Smooth muscle cell of bladder (primary cell): Measurements from ENCODE around the gene ACP6. TPM values are rescaled to one million over a fixed set of nuclear protein-coding genes. Genes with fewer than 3 reads are reported as not detected.

Source experiments
- total RNA-seq: library from RNA; depleted of rRNA; stranded (reverse); fragments of >200 nt; gene quantifications from 2 replicates; pipeline ENCODE4 v1.2.3, GENCODE V29; 2014

ACP6 gene
- 3.4 and 3.7 TPM in 2 replicates for total RNA-seq

DNA sequence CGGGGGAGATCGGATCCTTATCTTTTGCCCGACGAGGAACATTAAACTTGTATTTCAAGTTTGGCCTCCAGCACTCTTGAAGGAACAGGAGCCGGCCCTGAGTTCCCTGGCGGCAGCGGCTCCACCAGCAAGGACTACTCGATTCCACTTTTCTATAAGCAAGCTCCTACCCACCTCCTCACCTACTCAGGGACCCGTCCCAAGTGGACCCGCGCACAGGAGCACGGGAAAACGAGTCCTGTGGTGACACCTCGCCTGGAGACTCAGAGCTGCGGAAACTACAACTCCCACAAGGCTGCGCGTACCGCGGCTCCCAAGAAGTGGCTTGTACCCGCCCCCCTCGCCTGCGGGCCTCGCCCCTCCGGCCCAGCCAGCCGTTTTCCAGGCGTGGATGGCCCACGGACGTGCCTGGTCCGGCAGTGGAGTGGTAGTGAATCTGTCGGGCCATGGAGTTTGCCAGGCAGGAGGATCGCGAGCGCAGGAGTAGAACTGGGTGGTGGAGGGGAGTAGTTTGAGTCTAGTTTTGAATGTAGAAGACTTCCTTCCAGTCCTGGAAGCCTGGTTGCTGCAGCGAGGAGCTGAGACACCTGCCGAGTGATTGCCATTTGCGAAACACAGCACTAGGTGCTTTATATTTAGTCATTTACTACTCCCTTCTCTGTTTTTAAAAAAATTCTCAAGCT, at the start of gene ACP6:
Gene ACP6 (minus strand): TSS at position 206 of the 683 bp plus-strand sequence. CDS start 476 bp downstream, outside the sequence.

Other genes with a start within 250 kb of the ACP6 start
- 2.4 and 4.0 TPM in 2 replicates for gene BCL9, start 129.0 kb downstream of the ACP6 start, total RNA-seq
- 0.09 TPM in 1 of 2 replicates, not detected in the other for gene GJA5, start 90.1 kb upstream of the ACP6 start, total RNA-seq
- gene GJA8, start 232.3 kb upstream of the ACP6 start, total RNA-seq: not detected in 2 replicates